ENCODE measurements around the gene KCNIP1. TPM values are rescaled to one million over a fixed set of nuclear protein-coding genes. Genes with fewer than 3 reads are reported as not detected.

KCNIP1 gene
- total and polyA plus RNA-seq, 10 donors: 0.08 to 20.0 (median 9.4) TPM

DNA sequence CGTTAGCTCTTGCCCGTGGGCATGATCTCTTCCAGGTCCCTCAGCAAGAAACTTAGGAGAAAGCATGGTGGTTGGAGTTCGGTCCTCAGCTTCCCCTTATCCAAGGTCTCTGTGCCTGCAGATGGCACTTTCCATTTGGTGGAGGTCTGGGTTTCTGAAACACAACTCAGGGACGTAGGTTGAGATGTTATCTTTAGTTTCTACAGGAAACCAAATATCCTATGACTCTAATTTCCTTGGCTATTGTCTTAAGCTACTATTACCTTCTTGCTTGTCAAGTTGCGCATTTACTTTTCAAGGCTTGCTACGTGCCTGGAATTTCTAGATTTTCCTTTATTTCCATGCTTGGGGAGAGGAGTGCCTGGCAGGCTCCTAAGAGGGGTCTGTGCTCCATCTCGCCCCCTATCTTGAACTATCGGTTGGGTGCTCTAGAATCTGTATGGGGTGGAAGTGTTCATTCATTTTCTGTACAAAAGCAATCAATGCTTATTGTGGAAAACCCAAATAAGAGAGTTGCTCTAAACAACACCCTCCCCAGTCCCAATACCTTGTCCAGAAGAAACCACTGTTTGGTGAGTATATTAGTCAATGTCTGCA, 32.9 kb upstream of the KCNIP1 start:
- intact Hi-C loops (cut with DNase I; ENCODE audit: low total_unique reads): no loop called here
- TF ChIP-seq POLR2AphosphoS5 (IDR thresholded peaks at IDR 0.05): no peak
- no peak for TF ChIP-seq POLR2A (IDR thresholded peaks at IDR 0.05)
- TF ChIP-seq, protein P1, sequence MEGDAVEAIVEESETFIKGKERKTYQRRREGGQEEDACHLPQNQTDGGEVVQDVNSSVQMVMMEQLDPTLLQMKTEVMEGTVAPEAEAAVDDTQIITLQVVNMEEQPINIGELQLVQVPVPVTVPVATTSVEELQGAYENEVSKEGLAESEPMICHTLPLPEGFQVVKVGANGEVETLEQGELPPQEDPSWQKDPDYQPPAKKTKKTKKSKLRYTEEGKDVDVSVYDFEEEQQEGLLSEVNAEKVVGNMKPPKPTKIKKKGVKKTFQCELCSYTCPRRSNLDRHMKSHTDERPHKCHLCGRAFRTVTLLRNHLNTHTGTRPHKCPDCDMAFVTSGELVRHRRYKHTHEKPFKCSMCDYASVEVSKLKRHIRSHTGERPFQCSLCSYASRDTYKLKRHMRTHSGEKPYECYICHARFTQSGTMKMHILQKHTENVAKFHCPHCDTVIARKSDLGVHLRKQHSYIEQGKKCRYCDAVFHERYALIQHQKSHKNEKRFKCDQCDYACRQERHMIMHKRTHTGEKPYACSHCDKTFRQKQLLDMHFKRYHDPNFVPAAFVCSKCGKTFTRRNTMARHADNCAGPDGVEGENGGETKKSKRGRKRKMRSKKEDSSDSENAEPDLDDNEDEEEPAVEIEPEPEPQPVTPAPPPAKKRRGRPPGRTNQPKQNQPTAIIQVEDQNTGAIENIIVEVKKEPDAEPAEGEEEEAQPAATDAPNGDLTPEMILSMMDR (IDR thresholded peaks at IDR 0.05 in 8 of 11, conservative IDR thresholded peaks at IDR 0.05 in 3 of 11): no peak
- 71 to 84% (median 77%) methylated on average over 8 of the region's 8 CpGs for WGBS, 5 donors
- Histone ChIP-seq H3K9me3 (peaks cover 0 to 8% (median 0%) of the 10 kb centered on the region in 8 donors), H3K27ac (no peak overlapping the region), H3K36me3 (no peaks in the 10 kb centered on the region), H3K4me3 (no peak overlapping the region), H3K27me3 (replicated peaks in 1 of 7) (peaks cover 0 to 9% (median 0%) of the 10 kb centered on the region in 7 donors), H3K4me1 (peaks cover 0 to 8% (median 0%) of the 10 kb centered on the region in 6 donors)
- DNase-seq: no peak

DNA sequence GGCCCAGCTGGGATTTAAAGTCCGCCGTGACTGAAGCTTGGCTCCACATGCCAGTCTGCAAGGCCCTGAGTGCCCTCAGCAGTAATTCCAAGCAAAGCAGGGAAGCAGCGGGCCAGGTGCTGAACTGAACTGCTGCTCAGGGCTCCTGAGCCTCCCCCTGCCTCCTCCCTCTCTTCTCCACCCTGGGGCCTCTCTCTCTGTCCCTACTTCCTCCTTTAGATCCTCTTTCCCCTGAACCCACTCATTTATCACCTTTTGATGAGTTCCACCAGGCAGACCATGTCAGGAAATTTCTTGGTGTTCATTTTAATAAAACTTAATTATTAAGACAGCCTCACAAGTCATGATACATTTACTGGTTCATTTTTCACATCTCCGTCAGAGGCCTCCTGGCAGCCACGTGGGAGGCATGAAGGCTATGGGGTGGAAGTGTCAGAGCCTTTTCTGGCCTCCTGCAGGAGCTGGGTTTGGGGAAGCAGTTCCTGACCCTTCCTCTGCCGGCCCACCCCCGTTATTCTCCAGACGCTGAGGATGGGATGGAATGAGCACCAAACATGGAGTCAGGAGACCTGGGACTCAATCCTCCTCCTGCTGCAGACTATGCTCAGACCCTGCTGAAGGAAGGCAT, 32.2 kb upstream of the KCNIP1 start:
- H3K36me3 ChIP-seq: no peaks in the 10 kb centered on the region
- no peak overlapping the region for H3K27ac ChIP-seq
- H3K4me1 ChIP-seq: peaks cover 0 to 9% (median 0%) of the 10 kb centered on the region in 6 donors
- TF ChIP-seq, protein P1 (IDR thresholded peaks at IDR 0.05 in 8 of 11, conservative IDR thresholded peaks at IDR 0.05 in 3 of 11): no peak
- no peak for TF ChIP-seq POLR2AphosphoS5 (IDR thresholded peaks at IDR 0.05)
- TF ChIP-seq POLR2A (IDR thresholded peaks at IDR 0.05): no peak
- intact Hi-C loops (cut with DNase I; ENCODE audit: low total_unique reads): no loop called here
- H3K9me3 ChIP-seq: peaks cover 0 to 8% (median 0%) of the 10 kb centered on the region in 8 donors
- H3K4me3 ChIP-seq: no peak overlapping the region
- DNase-seq: no peak
- H3K27me3 ChIP-seq (replicated peaks in 1 of 7): peaks cover 0 to 9% (median 0%) of the 10 kb centered on the region in 7 donors
- WGBS, 5 donors: 51 to 66% (median 62%) methylated on average over 8 of the region's 8 CpGs

DNA sequence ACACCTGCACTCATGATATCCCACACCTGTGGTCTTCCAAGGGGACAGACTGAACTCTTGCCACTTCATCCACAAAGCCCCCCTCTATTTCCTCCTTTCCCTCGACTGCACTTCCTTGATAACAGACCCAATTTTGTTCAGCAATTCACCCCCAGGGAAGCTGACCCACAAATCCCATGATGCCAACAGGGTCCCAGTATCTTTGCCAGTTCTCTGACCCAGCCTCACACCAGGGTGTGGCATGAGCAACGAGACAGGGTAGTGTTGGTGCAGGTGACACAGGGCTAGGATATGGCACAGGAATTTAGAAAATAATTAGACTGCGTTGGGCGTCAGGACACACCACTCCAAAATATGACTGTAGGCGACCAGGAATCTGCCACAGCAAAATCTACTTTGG, 30.2 kb upstream of the KCNIP1 start:
- Histone ChIP-seq H3K27me3 (replicated peaks in 1 of 7) (peaks cover 0 to 9% (median 0%) of the 10 kb centered on the region in 7 donors), H3K4me1 (peaks cover 0 to 9% (median 0%) of the 10 kb centered on the region in 6 donors), H3K27ac (no peak overlapping the region), H3K9me3 (peaks cover 0 to 8% (median 0%) of the 10 kb centered on the region in 8 donors), H3K4me3 (no peak overlapping the region), H3K36me3 (no peaks in the 10 kb centered on the region)
- DNase-seq: no peak
- TF ChIP-seq POLR2A (IDR thresholded peaks at IDR 0.05) (no peak), POLR2AphosphoS5 (IDR thresholded peaks at IDR 0.05) (no peak)
- TF ChIP-seq, protein P1 (IDR thresholded peaks at IDR 0.05 in 8 of 11, conservative IDR thresholded peaks at IDR 0.05 in 3 of 11): no peak
- WGBS, 5 donors: 55 to 68% (median 65%) methylated on average over 5 of the region's 5 CpGs
- intact Hi-C loops (cut with DNase I; ENCODE audit: low total_unique reads): no loop called here
